Stimulated activated CD8-positive, alpha-beta memory T cell treated with anti-CD3 and anti-CD28 coated beads, Interleukin-12 subunit alpha, Interleukin-12 subunit beta, amount 100 ng/mL, for 1 hour (primary cell): Measurements from ENCODE around the gene TENT5A.
A peak's percentile ranks its signal among the peaks of the same experiment; 100 is the strongest.

Experiments
- DNase-seq: peaks from one replicate; pipeline ENCODE4 v3.0.0-alpha.2; 2020; ENCODE audit warnings: low read depth

The TENT5A gene

GRCh38 chr6:81771097-81771496 is 18.6 kb upstream of the TENT5A start:
- no peak for DNase-seq

GRCh38 chr6:81770381-81770780 is 17.9 kb upstream of the TENT5A start:
- DNase-seq = no peak

GRCh38 chr6:81769824-81770223 is 17.3 kb upstream of the TENT5A start:
- no peak for DNase-seq

- no peak for DNase-seq
Observed at GRCh38 chr6:81768150-81768942, 15.9 kb upstream of the TENT5A start.

DNA sequence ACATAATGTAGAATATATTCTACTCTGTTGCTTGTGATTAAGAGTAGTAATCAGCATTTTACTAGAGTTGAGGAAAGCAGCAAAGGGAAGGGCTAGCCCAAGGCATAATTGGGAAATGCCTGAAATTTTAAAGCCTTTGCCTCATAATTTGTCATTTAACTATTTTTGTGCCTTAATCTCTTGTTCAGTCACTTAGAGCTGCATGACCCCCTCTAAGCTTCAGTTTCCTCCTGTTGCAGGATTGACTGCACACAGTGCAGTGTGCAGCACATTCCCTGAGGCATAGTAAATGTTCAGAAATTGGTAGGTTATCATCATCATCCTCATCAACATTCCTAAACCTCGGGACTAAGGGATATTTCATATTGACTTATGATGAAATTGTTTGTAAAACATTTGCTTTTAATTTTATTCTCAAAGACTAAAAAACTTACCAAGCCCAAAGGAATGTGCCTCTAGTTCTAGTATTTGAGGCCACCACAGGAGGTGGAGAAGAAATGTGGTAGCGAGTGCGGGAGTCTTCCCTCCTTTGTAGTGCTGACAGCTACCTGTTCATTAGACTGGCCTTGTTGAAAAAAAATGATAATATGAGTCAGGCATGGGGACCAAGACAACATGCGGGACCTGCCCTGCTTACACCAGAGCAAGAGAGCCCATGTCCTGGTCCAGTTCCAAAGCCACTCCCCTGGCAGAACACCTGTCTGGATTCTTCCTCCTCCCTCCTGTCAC is 14.8 kb upstream of the TENT5A start:
- DNase-seq = no peak

GRCh38 chr6:81766482-81767069 is 14.1 kb upstream of the TENT5A start:
- DNase-seq = no peak

DNA sequence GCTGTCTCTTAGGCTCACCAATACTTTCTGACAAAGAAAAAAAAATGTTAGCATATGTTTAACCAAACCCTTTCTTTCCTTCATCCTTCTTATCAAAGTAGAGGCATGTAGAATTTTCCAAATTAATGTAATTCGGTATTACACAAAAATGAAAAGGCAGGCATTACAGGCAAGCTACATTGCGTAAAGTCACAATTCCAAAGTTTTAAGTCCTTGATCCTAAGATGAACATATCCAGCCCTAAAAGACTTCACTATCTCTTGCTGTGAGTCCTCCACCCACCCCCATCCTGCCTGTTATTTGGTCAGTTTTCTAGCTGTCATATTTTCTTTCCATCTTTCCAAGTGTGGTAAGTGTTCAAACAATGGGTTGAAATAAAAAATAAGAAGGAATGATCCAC is 12.1 kb upstream of the TENT5A start:
- no peak for DNase-seq

DNA sequence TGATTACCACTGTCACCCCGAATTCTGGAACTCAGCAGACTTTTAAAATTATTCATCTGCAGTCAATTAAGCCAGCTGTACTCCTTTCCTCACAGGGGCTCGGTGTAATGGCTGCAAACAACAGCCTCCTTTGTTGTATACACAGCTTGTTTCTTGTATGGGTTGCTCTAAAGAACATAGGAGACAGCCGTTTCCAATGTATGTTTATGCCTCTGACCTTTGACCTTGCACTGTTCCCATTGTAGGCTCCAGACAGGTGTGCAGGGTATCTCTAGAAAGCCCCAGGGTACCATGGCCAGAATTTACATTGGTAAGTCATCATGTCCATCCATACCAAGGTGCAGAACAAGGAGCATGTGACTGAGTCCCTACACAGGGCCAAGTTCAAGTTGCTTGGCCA is 11.5 kb upstream of the TENT5A start:
- DNase-seq = no peak

- no peak for DNase-seq
Observed at GRCh38 chr6:81763051-81763450, 10.6 kb upstream of the TENT5A start.

GRCh38 chr6:81762606-81763005 is 10.1 kb upstream of the TENT5A start:
- no peak for DNase-seq

DNA sequence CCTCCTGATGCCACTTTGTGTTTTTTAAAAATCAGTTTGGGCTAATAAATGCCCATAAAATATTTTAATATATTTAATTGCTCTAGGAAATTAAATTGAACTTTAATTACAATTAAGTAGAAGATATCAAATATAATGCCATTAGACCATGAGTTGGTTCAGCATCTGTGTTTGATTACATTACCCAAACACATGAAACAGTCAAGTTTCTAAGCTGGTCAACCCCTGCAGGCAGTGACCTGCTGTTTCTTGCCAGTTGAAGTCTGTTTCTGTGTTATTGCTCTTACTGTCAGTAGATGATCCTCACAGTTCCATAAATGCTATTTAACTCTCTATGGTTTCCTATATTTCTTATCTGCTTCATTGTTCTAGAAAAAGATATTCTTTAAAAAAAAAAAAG is 9.7 kb upstream of the TENT5A start:
- no peak for DNase-seq

- DNase-seq = no peak
Observed at GRCh38 chr6:81761197-81761596, 8.7 kb upstream of the TENT5A start.

DNA sequence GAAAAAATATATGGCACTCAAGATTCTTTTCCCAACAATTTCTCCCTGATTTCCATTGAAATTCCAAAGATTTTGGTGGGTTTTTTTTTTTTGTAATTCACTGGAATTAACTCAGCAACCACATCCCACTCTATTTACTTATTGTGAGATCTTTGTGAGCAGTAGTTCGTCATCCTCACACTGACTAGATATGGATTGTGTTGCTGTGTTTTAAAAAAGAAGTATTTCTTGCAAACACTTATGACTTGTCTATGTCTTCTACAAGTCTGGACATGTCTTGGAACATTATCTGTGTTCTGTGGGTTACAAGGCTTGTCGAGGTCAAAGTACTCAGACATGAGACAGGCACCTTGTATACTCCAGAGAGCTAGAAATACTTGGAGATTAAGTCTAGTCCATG is 7.3 kb upstream of the TENT5A start:
- DNase-seq = no peak

- DNase-seq = no peak
Observed at GRCh38 chr6:81758221-81758620, 5.7 kb upstream of the TENT5A start.

DNA sequence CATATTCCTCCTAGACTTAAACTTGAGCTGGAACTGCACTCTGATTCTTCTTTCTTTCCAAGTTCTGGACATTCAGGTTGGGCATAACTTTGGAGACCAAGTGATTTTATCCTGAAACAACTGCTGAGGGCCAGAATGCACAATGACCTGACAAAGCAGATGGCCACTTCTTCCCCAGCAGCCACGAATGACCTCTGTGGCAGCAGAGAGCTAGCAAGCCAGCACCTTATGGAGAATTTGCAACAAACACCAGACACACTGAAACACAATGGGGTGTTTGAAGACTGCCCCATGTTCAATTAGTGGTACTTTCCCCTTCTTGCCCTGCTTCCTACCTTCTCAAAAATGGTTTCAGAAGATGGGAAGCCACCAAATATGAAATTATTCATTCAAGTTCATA is 4.2 kb upstream of the TENT5A start:
- DNase-seq = no peak

GRCh38 chr6:81755551-81755950 is 3.1 kb upstream of the TENT5A start:
- DNase-seq = no peak

DNA sequence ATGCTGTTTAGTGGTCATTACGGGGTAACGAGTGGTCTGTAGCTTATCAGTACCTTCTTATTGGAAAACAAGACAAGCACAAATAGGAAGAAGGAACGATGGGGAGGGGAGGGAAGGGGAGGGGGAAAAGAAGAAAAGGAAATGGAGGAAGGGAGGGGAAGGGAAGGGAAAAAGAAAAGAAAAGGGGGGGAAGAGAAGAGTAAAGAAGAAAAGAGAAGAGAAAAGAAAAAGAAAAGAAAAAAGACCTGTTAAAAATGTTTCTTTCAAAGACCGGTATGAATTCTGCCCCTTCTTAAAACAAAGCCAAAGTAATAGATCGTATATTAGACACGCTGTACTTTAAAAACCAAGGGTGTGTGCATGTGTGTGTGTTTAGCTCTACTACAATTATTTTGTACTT is 2.4 kb upstream of the TENT5A start:
- DNase-seq = no peak

DNA sequence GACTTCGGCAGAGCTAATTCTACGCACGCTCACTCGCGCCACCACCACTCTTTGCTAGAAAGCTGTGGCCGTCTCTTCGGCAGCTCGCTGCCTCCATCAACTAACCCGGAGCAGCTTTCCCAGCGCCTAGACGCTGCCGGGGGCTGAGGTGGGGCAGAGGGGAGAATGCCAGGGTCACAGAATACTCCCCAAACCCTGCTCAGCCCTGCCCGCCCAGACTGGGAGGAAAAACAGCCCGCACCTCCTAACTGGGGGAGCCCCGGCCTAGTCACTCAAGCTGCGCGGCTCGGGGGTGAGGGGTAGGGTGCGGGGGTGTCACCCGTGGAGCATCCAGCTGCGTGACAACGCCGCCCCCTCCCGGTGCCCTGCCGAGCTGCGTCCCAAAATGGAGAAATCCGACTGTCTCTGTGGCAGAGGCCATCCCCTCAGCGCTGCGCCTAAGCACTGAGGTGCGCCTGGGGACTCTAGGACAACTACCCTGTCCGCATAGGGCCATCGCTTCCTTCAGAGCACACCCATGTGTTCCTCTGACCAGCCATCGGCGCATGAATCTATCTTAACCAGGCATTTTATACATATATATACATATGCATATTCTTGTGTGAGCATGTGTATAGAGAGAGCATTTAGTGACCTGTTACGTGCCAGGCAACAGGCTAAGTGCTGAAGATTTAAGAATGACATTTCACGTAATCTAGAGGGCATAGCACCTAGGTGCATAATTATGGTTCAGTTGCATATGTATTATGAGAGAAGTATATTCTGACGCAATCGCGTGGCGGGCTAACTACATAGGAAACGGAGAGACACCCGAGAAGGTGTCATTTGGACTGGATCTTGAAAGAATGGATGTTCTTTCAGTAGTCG is 1.5 kb upstream of the TENT5A start:
- peak; percentile 75 for DNase-seq

- peak; percentile 51 for DNase-seq
Observed at GRCh38 chr6:81752921-81753710, 635 bp upstream of the TENT5A start.

DNA sequence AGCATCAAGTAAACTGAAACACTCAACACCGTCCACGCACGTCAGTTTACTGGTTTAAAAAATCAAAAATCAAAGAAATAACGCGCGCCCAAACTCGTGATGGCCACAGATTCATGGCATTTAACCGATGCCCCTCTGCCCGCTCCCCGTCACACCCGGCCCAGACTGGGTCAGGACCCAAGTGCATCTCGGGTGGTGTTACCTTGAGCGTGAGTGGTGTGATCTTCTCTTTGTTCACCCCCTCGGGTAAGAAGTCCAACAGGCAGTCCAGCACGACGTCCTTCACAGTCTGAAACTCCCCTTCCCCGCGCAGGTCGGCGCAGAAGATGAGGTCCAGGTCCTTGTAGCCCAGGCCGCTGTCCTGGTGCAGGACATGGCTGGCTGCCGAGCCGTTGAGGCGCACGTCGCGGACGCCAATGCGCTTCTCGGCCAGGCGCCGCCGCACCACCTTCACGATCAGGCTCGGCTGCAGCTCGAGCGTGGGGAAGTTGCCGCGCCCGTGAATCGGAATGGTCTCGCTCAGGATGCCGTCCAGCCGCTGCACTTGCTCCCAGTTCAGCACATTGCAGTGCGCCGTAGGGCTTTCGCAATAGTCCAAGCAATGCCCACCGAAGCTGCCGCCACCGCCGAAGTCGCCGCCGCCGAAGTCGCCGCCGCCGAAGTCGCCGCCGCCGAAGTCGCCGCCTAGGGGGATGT is 945 bp downstream of the TENT5A start:
- DNase-seq = no peak
